Mononuclear cell (primary cell): Measurements from ENCODE around the gene DCX. TPM values are rescaled to one million over a fixed set of nuclear protein-coding genes. Genes with fewer than 3 reads are reported as not detected.

ENCODE experiments used
- H3K27me3 ChIP-seq: 2 replicates; pipeline ENCODE4 v1.6.0; 2011; ENCODE audit warnings: low read length, control low read depth; ENCODE audit not compliant: insufficient read depth
- H3K4me1 ChIP-seq: 2 replicates; pipeline ENCODE4 v1.5.1; 2011; ENCODE audit warnings: mild to moderate bottlenecking, low read length, control low read depth; ENCODE audit not compliant: insufficient read depth
- H3K4me3 ChIP-seq: 2 replicates; pipeline ENCODE4 v1.5.1; 2011; ENCODE audit warnings: mild to moderate bottlenecking, low read length, moderate library complexity
- H3K9me3 ChIP-seq: 2 replicates; pipeline ENCODE4 v1.5.1; 2011; ENCODE audit warnings: low read depth, mild to moderate bottlenecking, control low read depth, low read length
- total RNA-seq: library from RNA; depleted of rRNA; stranded (reverse); fragments of >200 nt; gene quantifications from one replicate; pipeline ENCODE4 v1.2.3, GENCODE V29; 2012

Gene DCX
- not detected for total RNA-seq

DNA sequence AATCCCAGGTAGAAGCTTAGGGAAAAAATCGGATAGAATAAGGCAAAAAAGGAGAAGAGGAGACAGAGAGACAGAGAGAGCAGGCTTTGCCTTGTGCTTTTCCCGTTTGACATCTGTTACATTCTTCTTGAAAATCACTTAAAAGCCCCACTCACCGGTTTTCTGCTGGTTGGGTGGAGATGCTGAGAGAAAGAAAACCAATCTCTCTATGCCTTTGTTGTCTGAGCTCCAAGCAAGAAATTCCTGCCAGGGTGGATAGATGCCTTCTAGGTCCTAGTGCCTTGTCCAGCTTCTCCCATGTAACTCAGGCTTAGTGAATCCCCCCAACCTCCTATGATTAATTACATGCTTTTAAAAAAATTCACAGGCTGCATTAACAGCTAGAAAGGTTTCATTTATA, at the start of gene DCX:
Gene DCX, minus strand, starts transcription at position 210 of the 400 bp plus-strand sequence. CDS start 1,794 bp downstream, outside the sequence.
- no peaks in the 10 kb centered on the region for H3K27me3 ChIP-seq
- H3K4me3 ChIP-seq: no peak within 1 kb of the TSS
- no peaks in the 10 kb centered on the region for H3K9me3 ChIP-seq
- no peaks in the 10 kb centered on the region for H3K4me1 ChIP-seq

DNA sequence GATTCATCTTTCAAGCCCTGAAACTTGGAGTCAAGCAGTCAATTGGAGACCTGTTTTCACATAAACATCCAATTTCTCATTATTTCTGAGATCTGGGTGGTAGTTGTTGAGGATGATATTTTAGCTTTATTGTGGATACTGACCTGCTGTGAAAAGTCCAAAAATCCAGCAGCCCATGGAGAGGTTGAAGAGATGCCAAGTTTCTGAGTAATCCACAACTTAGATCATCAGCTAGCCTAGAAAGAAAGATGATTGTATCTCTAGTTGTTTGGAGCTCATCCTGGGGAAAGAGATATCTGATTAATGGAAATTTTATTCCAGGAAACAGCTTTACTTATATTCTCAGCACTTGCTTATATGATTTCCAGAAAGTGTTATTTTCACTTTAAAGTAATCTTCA, 48.6 kb upstream of the DCX start:
- Histone ChIP-seq H3K27me3 (no peaks in the 10 kb centered on the region), H3K4me3 (no peak overlapping the region)

DNA sequence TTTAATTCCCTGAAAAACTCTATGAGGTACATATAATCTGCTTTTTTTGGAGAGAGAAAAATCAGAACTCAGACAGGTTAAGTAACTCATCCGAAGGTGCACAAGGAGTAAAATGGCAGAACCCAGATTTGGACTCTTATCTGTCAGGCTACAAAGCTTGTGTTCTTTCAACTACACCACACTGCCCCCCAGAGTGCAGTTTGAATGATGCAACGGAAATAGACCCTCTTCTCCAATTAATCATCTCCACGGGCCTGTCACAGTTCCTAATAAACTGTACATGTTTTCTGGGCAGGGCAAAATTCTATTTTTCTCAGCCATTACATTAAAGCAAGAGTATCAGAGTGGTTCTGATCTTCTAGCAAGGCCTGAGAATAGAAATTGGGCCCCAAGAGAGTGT, 35.3 kb upstream of the DCX start:
- H3K27me3 ChIP-seq: no peaks in the 10 kb centered on the region
- H3K4me3 ChIP-seq: no peak overlapping the region
- H3K9me3 ChIP-seq: no peaks in the 10 kb centered on the region
- no peaks in the 10 kb centered on the region for H3K4me1 ChIP-seq

More for the DNA sequence above, 48.6 kb upstream of the DCX start:
- Histone ChIP-seq H3K4me1 (no peaks in the 10 kb centered on the region), H3K9me3 (no peaks in the 10 kb centered on the region)

DNA sequence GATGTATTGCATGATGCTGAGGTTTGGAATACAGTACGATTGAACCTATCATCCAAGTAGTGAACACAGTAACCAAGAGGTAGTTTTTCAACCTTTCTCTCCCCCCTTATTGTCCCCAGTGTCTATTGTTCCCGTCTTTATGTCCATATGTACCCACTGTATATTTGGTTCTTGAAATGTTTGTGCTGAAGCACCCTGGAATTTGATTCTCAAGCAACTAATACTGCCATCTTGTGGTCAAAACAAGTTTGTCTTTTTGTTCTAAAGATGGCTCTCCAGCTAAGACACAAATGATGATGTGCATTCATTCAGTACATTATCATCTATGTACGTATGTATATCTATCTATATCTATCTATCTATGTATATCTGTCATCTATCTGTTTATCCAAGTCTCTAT, 33.5 kb upstream of the DCX start:
- Histone ChIP-seq H3K27me3 (no peaks in the 10 kb centered on the region), H3K4me3 (no peak overlapping the region), H3K4me1 (no peaks in the 10 kb centered on the region), H3K9me3 (no peaks in the 10 kb centered on the region)

DNA sequence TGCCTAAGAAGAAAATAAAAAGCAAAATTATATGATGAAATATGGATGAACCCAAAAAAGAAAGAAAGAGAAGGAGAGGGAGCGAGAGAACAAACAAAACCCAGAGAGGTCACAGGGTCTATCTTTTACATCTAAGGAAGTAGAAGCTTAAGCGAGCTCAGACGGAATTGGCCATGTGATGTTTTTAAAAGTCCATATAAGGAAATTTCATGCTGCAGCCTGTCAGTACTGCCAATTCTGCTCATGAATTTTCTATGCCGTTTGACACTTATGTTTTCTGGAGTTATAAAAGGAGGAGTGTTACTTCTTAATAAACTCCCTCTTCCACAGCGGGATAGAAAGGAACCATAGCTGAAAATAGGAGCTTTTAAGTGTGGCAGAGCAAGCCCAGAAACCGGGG, 32.9 kb upstream of the DCX start:
- no peaks in the 10 kb centered on the region for H3K27me3 ChIP-seq
- H3K4me3 ChIP-seq: no peak overlapping the region
- no peaks in the 10 kb centered on the region for H3K9me3 ChIP-seq
- H3K4me1 ChIP-seq: no peaks in the 10 kb centered on the region

DNA sequence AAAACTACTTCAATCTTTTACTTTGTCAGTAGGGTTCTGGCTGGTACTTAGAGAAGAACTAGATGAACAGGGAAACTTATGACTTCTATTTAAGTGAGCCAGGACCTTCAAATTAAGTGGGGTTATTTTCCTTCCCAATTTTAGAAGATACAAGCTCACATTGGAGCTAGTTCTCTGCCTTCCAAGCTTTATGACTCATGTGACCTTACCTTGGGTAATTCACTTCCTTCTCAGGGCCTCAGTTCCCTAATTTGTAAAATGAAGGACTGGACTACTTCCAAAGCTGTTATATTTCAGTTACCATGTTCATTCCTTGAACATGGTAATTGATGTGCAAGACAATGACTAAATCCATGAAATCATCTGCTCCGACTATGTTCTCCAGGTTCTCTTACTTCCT, 32.0 kb upstream of the DCX start:
- Histone ChIP-seq H3K4me1 (no peaks in the 10 kb centered on the region), H3K4me3 (no peak overlapping the region), H3K27me3 (no peaks in the 10 kb centered on the region), H3K9me3 (no peaks in the 10 kb centered on the region)

DNA sequence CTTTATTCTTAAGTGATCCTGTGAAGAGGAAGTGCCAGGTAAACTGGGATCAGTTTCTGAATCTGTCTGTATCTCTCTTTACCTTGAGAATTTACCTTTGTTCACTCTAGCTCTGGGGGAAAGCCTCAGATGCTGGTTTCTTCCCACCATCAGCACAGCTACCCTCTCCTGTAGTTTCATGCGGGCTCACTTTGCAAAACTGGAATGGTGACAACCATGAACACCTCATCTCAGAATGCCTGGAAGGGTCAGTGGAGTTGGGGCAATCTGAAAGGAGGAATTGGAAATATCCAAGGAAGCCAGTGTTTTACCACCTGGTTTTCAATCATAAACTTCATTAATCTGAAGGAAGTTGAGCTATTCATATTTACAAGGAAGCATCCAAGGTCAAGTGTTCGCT, 30.8 kb upstream of the DCX start:
- Histone ChIP-seq H3K9me3 (no peaks in the 10 kb centered on the region), H3K4me3 (no peak overlapping the region), H3K4me1 (no peaks in the 10 kb centered on the region), H3K27me3 (no peaks in the 10 kb centered on the region)

DNA sequence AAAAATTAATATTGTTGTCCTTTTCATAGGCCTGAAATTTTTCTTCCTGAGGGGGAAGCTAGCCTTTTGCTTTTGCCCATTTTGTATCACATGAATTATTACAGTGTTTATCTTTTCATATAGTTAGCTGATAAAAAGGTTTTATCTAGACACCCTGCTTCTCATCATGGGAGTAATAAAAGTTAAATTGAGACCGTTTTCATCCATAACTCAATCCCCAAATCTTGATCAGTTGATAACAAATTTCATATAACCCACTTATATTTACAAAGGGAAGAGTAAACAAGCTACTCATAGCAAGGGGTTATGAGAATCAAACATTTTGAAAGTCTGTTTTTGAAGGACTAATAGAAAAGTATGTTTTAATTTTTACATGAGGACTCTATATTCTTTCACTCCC, 23.5 kb upstream of the DCX start:
- Histone ChIP-seq H3K27me3 (no peaks in the 10 kb centered on the region), H3K9me3 (no peaks in the 10 kb centered on the region), H3K4me3 (no peak overlapping the region), H3K4me1 (no peaks in the 10 kb centered on the region)

DNA sequence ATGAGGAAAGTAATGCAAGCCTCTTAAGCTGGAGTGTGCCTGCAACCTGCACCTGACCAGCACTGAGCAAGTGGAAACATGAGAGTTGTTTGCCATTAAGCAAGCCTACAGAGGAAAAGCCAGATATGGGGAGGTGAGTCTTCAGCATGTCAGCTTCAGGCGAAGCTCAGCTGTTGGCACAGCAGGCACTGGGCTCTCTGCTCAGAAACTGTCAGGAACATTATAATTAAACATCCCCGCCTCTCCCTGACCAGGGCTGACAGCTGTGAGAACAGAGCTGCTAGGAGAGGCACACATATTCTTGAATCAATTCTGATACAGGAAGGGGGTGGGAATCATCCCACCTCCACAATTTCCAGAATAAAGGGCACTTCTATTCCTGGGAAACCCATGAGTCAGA, 19.0 kb upstream of the DCX start:
- Histone ChIP-seq H3K4me3 (no peak overlapping the region), H3K27me3 (no peaks in the 10 kb centered on the region), H3K4me1 (no peaks in the 10 kb centered on the region), H3K9me3 (no peaks in the 10 kb centered on the region)

DNA sequence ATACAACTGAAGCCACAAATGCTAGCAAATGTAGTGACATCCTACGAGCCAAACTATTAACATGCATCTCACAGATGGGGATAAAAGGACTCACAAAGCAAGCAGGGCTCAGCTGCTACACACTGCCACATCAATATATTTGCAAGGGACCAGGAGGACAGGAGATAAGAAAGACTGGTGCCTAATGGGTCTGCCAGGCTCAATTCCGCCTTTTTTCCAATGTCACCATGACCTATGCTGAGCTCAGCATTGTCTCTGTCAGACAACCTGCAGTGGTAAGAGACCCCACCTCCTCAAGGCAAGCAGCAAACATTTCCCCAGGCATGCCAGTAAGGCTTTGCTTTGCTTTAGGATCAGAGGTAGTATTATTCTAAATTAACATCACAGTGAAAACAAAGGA, 435 bp downstream of the DCX start:
- no peaks in the 10 kb centered on the region for H3K9me3 ChIP-seq
- no peaks in the 10 kb centered on the region for H3K27me3 ChIP-seq
- no peak overlapping the region for H3K4me3 ChIP-seq
- H3K4me1 ChIP-seq: no peaks in the 10 kb centered on the region

DNA sequence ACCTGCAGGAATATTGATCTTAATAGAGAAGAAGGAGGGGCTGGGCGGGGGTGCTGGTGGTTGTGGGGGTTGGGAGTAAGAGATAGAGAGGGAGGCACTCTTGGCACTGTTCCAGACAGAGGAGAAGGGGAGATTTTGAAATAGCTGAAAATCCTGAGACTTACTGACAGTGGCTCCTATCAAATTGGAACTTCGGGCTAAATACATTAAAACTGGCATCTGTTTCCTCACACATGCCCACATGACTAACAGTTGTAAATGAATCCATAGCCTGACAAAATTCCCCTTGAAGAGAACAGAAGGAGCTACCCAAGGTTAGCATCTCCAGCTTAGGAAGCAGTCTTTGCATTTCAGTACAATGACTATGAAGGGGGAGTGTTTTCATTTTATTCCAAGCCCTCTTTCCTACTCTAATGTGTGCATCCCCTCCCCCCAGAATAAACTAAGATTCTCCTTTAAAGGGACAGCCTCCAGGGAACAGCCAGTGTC, 1.4 kb downstream of the DCX start:
- no peak overlapping the region for H3K4me3 ChIP-seq
- no peaks in the 10 kb centered on the region for H3K4me1 ChIP-seq
- H3K9me3 ChIP-seq: no peaks in the 10 kb centered on the region
- H3K27me3 ChIP-seq: no peaks in the 10 kb centered on the region

DNA sequence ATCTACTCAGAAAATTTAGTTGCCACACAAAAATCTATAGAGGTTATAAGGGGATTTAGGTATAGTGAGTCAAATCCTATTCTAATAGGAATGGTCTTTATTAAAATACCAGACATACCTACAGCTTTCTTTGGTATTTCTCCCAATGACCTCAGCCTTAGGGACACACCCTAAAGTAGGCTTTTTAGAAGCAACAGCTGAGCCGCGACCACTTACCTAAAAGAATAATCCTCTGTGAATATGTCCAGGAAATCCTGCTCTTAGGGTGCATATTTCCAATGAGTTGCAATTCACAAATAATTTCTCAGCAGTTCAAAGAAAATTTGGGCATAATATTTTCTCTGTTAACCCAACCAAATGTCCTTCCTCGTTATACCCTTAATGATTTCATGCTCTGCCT, 2.7 kb downstream of the DCX start:
- no peaks in the 10 kb centered on the region for H3K9me3 ChIP-seq
- H3K4me3 ChIP-seq: no peak overlapping the region
- no peaks in the 10 kb centered on the region for H3K4me1 ChIP-seq
- H3K27me3 ChIP-seq: no peaks in the 10 kb centered on the region

DNA sequence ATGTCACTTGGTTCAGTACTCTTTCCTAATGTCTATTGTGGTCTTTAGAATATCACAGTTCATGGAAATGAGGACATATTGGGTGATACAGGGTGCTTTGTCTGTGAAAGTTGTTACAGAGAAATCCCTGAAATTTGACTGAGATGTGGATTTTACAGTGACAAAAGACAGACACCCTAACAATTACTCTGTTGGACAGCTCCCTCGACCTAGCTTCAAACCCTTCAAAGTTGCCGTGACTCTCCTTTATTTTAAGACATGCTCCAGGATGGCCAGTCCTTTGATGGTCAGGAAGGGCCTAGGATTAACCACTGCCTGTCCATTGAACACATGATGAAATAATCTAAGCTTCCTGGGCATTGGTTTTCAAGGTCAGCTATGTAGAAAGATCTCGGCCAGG, 4.0 kb downstream of the DCX start:
- H3K4me3 ChIP-seq: no peak overlapping the region
- no peaks in the 10 kb centered on the region for H3K9me3 ChIP-seq
- H3K27me3 ChIP-seq: no peaks in the 10 kb centered on the region
- no peaks in the 10 kb centered on the region for H3K4me1 ChIP-seq

DNA sequence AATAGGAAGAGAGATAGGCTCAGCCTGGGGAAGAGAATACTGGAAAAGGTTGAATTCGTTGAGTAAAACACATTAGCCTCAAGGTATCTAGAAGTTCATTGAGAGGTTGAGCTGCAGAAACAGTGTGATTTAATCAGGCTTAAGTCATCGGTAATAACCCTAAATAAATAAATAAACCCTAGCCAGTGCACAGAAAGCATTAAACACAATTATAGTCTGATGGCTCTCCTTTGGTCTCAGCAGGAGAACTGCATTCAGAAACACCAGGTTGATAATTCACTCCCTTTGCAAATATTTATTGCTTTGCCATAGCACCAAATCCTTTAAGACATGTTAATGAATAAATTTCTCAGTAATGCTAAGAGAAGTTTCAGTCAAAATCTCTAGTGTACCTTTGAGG, 9.6 kb downstream of the DCX start:
- Histone ChIP-seq H3K9me3 (no peaks in the 10 kb centered on the region), H3K4me1 (no peaks in the 10 kb centered on the region), H3K27me3 (no peaks in the 10 kb centered on the region), H3K4me3 (no peak overlapping the region)

DNA sequence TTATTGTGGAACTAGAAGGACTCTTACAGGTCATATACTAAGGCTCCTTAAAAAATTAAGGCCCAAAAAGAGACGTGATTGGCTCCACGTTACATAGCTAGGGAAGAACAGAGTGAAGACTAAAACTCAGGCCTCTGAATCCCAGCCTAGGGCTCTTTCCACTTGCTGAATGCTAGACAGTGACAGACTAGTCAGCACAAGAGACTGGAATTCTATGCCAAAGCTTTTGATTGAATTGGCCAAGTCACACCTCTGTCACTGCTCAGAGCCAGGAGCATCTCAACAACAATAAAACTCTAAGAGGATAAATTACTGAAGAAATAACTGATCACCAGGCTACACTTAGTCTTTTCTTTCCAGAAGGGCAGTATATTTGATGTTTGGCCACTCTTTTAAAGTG, 16.8 kb downstream of the DCX start:
- Histone ChIP-seq H3K4me3 (no peak overlapping the region), H3K9me3 (no peaks in the 10 kb centered on the region), H3K4me1 (no peaks in the 10 kb centered on the region), H3K27me3 (no peaks in the 10 kb centered on the region)

DNA sequence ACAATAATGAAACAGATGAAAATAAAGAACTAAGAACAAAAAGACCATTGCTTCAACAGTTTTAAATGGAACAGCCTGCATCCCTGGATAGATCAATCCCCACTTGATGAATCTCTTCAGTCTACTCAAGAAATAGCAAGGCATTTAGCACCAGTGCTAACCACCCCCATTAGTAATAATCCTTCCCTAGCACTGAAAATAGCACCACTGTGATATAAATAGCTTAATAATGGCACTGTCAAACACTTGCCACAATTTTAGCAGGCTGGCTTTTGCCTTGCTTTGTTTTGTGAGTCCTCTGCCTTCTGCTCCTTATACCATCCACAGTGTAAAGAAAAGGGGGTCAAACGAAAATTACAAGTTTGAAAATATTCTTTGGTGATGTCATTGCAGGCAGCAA, 17.4 kb downstream of the DCX start:
- no peak overlapping the region for H3K4me3 ChIP-seq
- H3K4me1 ChIP-seq: no peaks in the 10 kb centered on the region
- no peaks in the 10 kb centered on the region for H3K27me3 ChIP-seq
- no peaks in the 10 kb centered on the region for H3K9me3 ChIP-seq
